ENCODE results near the gene ARHGAP35.
"Not testable (repeated sequence)": the region's sequence is repeated elsewhere in the genome, so short reads cannot be mapped to it uniquely, and the experiment has no call there.

ARHGAP35 gene

DNA sequence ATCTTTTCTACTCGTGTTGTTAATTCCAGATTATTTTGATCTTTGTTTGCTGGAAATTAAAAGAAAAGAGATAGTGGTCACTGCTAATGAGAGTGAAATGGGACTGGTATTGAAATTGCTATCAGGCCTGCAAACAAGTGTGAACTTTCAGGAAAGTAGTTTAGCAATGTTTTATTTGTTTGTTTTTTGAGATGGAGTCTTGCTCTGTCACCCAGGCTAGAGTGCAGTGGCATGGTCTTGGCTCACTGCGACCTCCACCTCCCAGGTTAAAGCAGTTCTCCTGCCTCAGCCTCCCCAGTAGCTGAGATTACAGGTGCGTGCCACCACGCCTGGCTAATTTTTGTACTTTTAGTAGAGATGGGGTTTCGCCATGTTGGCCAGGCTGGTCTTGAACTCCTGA lies 10.4 kb downstream of the ARHGAP35 start:
- DNase-seq, result not testable (repeated sequence)

DNA sequence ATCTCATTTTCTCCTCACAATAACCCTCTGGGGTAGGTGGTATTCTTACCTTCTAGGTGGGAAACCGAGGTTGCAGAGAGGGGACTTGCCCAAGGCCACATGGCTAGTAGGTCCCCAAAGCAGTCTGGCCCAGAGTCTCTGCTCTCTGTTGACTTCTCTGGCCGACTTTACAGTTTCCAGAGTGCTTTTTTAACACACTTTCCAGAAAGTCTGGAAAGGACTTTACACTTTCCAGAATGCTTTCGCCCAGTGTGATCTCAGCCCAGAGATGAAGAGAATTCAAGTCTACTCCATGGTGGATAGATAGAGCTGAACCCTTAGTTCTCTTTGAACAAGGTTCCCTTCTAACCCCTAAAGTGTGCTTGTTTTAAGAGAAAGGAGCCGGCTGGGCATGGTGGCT lies 12.2 kb downstream of the ARHGAP35 start:
- DNase-seq, result no peak

DNA sequence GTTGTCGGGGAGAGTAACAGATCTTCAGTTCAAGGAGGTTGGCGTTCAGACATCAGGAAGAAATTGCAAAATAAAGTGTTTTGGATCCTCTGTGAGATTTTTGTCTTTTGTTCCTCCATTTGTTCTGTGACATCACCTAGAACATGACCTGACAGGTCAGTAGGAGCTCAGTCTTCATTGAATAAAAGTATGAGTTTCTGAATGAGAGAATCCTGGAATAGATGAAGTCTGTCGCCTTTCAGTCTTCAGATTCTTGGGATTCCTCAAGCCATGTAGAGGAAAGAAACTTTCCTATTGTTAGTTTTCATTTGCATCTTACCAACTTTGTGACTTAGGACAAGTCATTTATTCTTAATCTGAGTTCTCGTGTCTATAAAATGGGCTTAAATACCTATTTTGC lies 14.4 kb downstream of the ARHGAP35 start:
- no peak for DNase-seq

DNA sequence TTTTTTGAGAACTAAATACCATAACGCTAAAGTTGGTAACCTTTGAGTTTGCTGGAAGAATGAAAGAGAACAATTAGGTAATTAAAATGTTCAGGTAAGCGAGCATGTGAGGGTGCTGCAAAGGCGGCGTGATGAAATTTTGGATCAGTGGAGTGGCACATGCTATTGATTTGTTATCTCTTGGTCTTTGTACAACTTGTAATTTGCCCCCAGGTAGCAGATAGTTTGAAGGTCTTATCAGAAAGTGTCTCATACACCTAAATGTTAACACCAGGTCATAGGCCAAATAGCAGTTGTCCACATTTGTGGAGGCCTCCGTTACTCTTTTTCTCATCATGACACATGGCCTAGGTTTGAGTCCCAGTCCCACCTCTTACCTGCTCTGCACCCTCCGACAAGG lies 14.9 kb downstream of the ARHGAP35 start:
- no peak for DNase-seq

DNA sequence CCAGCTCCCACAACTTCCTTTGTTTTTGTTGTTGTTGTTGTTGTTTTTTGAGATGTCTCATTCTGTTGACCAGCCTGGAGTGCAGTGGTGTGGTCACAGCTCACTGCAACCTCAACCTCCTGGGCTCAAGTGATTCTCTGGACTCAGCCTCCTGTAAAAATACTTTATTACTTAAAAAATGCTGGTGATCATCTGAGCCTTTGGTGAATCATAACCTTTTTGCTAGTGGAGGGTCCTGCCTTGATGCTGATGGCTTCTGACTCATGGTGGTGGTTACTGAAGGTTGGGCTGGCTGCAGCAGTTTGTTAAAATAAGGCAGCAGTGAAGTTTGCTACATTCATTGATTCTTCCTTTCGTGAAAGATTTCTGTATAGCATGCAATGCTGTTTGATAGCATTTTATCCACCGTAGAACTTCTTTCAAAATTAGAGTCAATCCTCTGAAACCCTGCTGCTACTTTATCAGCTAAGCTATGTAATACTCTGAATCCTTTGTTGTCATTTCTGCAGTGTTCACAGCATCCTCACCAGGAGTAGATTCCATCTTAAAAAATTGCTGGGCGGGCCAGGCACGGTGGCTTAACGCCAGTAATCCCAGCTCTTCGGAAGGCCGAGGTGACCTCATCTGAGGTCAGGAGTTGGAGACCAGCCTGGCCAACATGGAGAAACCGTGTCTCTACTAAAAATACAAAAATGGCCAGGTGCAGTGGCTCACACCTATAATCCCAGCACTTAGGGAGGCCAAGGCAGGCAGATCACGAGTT lies 18.0 kb downstream of the ARHGAP35 start:
- no peak for DNase-seq

DNA sequence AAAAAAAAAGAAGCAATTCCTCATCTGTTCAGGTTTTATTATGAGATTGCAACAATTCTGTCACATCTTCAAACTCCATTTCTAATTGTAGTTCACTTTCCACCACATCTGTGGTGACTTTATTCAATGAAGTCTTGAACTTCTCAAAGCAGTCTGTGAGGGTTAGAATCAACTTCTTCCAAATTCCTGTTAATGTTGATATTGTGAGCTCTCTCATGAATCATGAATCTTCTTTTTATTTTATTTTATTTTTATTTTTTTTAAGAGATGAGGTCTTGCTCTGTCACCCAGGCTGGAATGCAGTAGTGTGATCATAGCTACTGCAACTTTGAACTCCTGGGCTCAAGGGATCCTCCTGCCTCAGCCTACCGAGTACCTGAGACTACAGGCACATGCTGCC lies 19.6 kb downstream of the ARHGAP35 start:
- DNase-seq, result no peak

DNA sequence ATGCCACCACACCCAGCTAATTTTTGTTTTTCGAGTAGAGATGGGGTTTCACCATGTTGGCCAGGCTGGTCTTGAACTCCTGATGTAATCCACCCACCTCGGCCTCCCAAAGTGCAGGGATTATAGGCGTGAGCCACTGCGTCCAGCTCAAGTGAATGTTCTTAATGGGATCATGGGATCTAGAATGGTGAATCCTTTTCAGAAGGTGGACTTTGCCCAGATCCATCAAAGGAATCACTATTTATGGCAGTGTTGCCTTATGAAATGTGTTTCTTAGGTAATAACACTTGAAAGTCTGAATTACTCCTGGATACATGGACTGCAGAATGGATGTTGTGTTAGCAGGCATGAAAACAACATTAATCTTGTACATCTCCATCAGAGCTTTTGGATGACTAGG lies 20.3 kb downstream of the ARHGAP35 start:
- DNase-seq, result no peak

DNA sequence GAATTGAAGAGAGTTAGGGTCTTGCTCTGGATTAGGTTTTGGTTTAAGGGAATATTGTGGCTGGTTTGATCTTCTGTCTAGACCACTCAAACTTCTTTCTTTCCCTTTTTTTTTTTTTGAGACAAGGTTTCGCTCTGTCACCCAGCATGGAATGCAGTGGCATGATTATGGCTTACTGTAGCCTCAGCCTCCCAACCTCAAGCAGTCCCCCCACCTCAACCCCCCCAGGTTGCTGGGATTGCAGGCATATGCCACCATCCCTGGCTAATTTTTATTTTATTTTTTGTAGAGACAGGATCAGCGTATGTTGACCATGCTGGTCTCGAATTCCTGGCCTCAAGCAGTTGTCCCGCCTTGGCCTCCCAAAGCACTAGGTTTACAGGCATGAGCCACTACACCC lies 21.2 kb downstream of the ARHGAP35 start:
- DNase-seq, result no peak

DNA sequence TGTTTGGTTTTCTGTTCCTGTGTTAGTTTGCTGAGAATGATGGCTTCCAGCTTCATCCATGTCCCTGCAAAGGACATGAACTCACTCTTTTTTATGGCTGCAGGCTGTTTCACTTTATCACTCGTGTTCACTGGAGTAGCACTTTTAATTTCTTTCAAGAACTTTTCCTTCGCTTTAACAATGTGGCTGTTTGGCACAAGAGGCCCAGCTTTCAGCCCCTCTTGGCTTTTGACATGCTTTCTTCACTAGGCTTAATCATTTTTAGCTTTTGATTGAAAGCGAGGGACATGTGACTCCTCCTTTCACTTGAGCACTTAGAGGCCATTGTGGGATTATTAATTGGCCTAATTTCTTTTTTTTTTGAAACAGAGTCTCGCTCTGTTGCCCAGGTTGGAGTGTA lies 22.0 kb downstream of the ARHGAP35 start:
- not testable (repeated sequence) for DNase-seq

DNA sequence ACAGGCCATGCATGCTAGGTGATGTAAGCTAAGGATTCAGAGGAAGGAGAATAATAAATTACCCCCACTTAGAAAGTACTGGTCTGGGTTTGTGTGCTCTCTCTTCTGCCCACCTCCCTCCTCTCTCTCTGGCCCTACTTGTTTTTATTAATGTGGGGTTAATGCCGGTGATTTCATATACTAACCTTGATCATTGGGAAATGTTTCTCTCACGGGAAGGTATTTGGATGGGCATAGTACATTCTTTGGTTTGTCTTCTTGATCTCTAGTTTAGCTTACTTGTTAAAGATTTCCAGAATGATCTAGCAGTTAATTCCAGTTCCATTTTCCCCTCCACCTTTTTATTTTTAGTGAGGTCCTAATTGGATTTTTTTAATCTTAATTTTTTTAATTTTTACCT lies 24.6 kb downstream of the ARHGAP35 start:
- DNase-seq, result no peak

DNA sequence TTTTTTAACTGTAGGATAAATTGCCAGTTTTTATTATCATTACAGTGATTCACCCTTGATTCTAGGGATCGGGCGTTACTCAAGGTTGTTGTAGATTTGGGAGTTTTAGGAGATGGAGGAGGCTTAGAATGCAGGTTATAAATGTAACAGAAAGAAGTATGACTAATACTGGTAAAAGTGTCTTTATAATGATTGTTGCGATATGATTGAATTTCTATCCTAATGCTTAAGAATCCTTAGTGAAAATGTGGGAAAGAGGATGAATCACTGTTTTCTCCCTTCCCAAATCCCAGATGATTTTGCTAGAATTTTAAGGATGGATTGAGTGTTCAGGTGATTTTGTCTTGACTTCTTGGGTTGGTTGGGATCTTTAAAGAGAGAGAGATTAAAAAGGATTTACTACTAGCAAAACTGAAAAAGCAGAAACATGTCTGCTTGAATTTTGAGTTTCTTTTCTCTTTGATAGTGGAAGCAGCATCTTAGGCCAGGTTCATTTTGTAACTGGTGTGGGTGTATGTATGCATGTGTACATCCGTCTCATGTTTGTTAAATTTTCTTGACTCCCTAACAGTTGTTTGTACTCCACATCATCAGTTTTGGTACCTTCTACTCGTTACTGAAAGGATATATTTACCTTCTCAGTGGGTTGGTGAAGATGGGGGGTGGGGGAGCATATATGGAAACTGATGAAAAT lies 25.9 kb downstream of the ARHGAP35 start:
- DNase-seq, result no peak

DNA sequence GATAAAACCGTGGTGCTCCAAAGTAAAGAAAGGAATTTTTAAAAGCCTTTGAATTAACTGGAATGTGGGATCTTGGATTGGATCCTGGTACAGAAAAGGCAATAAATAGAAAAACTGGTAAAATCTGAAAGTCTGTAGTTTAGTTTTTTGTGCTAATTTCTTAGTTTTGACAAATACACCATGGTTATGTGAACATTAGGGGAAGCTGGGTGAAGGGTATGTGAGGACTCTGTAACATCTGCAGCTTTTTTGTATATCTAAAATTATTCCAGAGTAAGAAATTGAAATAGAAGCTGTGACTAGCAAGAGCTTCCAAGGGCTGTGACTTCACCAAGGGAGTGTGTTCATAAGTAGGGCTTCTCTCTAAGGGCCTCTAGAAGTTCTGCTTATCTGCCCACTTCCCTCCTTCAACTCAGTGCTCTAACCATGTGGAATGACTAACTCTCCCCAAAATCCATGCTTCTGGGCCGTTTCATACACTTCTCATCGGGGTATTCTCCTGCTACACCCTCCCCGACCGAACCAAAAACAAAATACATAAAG lies 26.5 kb downstream of the ARHGAP35 start:
- DNase-seq, result no peak

DNA sequence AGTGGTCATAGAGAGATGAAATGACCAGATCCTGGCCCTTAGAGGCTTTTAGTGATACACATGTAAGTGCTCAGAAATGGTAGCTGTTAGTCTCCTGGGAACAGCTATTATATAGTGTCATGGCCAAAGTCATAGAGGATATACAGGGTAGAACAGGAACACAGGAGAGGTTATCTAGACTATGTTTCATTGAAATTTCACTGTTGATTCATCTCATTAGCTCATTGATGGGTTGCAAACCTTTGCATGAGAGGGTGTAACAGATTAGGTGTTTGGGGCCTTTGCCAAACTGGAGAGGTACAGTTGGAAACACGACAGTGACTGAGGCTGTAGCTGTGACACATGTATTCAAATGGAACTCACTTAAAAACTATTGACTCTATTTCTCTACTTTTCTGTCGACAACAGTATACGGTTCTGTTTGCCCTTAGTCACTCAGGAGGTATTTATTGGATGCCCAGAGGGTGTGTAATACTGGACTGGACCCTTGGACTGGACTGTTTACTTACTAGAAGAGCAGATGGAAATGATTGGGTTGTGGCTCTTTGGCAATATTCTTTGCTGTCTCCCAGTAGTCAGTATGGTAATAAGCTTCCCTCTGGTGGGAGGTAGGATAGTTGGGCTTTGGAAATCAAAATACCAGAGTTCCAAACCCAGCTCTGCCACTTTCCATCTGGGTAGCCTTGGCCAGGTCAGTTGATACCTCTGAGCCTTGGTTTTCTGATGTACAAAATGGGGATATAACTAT lies 29.8 kb downstream of the ARHGAP35 start:
- DNase-seq, result no peak

DNA sequence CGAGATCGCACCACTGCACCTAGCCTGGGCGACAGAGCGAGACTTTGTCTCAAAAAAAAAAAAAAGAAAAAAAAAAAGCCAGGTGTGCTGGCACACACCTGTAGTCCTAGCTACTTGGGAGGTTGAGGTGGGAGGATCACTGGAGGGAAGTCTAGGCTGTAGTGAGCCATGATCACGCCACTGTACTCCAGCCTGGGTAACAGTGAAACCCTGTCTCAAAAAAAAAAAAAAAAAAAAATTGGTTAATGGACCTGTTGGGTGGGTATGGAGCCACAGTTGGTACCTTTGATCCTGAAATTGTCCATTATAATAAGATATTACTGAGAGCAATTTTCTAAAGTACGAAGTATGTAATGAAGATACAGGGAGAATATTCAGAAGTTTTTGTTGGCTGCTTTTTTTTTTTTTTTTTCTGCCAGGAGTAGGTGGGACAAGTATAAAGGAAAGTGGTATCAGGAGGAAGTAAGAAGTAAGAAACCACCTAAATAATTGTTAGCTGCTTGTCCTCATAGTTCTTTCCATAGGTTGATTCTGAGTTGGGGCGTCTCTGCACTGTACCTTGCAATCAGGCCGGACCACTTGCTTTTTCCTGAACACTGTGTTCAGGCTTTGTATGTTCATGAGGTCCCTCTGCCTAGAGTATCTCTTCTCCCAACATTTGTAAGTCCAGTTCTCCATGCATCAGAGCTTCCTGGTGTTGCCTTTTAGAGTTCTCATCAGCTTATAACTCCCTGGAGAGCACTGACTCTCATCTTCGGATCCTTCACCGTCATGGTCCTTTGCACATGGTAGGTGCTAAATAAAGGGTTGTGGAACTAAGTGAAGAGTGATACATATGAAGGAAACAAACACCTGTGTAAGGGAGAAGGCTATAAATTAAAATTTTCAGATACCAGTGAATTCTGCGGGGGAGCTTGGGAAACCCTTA lies 31.7 kb downstream of the ARHGAP35 start:
- no peak for DNase-seq

DNA sequence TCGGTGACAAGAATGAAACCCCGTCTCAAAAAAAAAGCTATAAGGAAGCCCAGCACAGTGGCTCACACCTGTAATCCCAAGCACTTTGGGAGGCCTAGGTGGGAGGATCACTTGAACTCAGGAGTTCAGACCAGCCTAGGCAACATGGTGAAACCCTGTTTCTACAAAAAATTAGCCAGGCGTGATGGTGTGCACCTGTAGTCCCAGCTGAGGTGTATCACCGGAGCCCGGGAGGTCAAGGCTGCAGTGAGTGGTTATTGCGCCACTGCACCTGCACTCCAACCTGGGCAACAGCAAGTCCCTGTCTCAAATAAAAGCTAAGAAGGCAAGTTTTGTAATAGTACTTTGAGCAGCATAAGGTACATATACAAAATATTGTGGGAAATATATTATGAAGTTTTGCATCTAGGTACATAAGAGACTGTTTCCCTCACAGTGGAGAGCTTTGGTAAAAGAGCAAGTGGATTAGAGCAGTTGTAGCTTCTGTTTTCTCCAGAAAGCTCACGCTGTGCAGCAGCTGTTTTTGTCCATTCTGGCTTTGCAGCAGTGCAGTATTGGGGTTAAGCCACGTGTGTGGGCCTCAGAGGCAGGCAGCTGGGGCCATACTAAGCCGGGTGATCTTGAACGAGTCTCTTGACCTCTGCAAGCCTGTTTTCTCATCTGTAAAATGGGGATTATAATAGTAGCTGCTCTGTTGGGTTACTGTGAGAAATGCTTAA lies 35.4 kb downstream of the ARHGAP35 start:
- no peak for DNase-seq

DNA sequence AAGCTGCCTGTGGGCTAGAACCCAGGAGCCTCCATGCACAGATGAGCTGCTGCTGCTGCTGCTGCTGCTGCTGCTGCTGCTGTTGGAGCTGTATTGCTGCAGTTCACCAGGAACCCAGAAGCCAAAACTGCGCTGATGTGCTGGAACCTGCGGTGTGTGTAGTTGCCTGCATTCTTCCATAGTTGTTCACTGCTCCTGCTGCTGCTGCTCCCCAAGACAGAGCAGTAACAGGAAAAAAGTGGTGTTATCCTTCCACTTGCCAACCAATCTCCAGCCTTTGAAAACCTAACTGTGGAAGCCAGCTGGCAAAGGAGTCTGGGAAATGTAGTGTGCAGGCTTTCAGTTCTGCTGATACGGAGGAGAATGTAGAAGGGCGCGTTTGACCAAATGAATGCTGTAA lies 37.9 kb downstream of the ARHGAP35 start:
- DNase-seq, result no peak

DNA sequence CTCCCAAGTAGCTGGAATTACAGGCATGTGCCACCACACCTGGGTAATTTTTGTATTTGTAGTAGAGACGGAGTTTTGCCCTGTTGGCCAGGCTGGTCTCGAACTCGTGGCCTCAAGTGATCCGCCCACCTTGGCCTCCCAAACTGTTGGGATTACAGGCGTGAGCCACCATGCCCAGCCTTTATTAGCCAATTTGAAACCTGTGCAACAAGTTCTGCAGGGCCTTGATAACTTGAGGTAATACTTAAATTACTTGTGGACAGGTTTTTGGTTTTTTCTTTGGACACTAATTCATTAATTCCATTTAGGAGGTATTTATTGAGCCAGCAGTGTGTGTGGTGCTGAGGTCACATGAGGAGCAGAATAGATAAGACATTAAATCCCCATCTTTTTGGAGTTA lies 39.5 kb downstream of the ARHGAP35 start:
- DNase-seq, result no peak

DNA sequence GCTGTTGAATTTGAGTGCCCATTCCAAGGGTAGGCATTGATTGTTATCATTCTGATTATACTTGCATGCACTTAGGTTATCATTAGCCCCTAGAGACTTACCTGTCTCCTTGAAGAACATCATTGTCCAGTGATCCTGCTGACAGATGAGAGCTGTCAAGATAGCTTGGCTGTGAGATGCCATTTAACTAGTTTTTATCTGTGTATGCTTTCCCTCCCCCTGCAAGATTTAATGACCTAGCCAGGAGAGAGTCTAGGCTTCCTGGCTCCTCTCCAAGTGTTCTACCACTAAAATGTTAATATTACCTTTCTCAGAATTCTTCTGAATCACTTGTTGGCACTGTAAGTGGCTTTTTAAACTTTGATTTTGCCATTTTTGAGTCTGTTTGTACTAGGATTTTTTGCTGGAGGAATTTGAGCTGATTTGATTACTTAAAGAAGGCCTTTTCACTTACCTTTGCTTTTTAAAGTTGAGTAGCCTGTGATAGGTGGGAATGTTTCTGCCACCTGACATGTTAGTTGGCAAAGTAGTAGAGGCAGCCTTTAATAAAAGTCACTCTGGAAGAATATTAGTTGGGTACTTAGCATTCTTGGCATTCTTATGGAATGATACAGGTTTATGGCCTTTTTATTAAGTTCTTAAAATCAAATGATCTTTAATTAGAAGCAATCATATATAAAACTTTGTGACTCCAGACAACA lies 41.1 kb downstream of the ARHGAP35 start:
- no peak for DNase-seq

DNA sequence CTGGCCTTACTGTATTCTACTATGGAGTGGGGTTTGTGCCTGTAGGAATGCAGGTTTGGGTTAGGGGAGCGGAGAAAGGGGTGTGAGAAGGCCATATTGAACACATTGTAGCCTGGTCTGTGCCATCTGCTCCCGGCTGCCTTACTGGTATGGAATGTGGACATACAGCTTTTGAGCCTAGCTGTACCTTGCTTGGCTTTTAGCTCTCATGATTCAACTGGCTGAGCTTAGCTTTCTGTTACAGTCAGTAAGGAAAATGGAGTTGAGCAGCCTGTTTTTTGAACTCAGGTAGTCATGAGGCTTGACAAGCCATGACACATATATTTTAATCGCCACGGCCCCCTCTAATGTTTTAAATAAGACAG lies 41.6 kb downstream of the ARHGAP35 start:
- no peak for DNase-seq

DNA sequence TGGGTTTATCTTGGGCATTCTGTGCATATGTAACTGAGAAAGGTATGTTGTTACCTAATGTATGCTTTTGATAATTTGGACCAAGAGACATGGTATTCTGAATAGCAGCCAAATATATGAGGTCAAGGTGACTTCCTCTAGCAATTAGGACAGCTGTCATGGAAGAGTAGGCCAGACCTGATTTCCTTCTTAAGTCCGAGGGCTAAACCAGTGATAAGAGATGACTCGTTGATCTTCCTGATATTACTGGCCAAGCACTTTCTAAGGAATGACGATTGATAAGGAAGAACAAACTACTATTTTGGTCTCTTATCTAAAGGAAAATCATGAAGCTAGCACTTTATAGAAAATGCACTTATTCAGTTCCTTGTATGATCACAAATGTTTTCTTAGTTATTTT lies 42.7 kb downstream of the ARHGAP35 start:
- DNase-seq, result no peak
